Heart left ventricle (tissue), 16 donors: ENCODE measurements around the gene AGPAT4. TPM values are rescaled to one million over a fixed set of nuclear protein-coding genes. Genes with fewer than 3 reads are reported as not detected.

Experiments used
- ATAC-seq, 4 donors: fragments of 200-7000 bp; cut with Tn5 transposase; one replicate each; pipeline ENCODE4 v1.9.1; 2020 to 2022; ENCODE audit warnings: moderate library complexity in 4 of 4, mild to moderate bottlenecking in 3 of 4, moderate number of reproducible peaks in 1 of 4
- DNase-seq, 5 donors: peaks; one replicate each; pipeline ENCODE4 v3.0.0-alpha.2; 2020
- H3K27ac ChIP-seq, 12 donors: fragments of 200-600 bp; sonication (generic) in 4 of 12; one replicate each; pipeline versions ENCODE4 v1.5.0 to v1.8.0; 2016 to 2022; ENCODE audit warnings: mild to moderate bottlenecking in 2 of 12
- H3K27me3 ChIP-seq, 9 donors: fragments of 200-600 bp; sonication (generic) in 2 of 9; one replicate each; pipeline versions ENCODE4 v1.5.1 to v1.8.0; 2016 to 2022; ENCODE audit warnings: mild to moderate bottlenecking in 3 of 9
- H3K36me3 ChIP-seq, 9 donors: fragments of 200-600 bp; sonication (generic) in 2 of 9; one replicate each; pipeline versions ENCODE4 v1.5.0 to v1.8.0; 2018 to 2022; ENCODE audit warnings: mild to moderate bottlenecking in 2 of 9
- H3K4me1 ChIP-seq, 12 donors: fragments of 200-600 bp; sonication (generic) in 4 of 12; one replicate each; pipeline versions ENCODE4 v1.5.0 to v1.8.0; 2016 to 2022; ENCODE audit warnings: mild to moderate bottlenecking in 3 of 12
- H3K4me3 ChIP-seq, 12 donors: fragments of 200-600 bp; sonication (generic) in 4 of 12; one replicate each; pipeline versions ENCODE4 v1.5.0 to v1.8.0; 2017 to 2022; ENCODE audit warnings: mild to moderate bottlenecking in 9 of 12, moderate library complexity in 4 of 12
- H3K9me3 ChIP-seq, 12 donors: fragments of 200-600 bp; sonication (generic) in 4 of 12; one replicate each; pipeline versions ENCODE4 v1.5.0 to v1.8.0; 2016 to 2022; ENCODE audit warnings: mild to moderate bottlenecking in 1 of 12
- CTCF ChIP-seq, 12 donors: fragments of 200-600 bp; sonication (generic) in 4 of 12; IDR thresholded peaks; one replicate each; pipeline versions ENCODE4 v1.5.0 to v1.8.0; 2018 to 2022; ENCODE audit warnings: antibody characterized with exemption in 12 of 12, mild to moderate bottlenecking in 5 of 12
- POLR2A ChIP-seq, 2 donors: fragments of 450-650 bp; IDR thresholded peaks; one replicate each; pipeline ENCODE4 v1.6.1; 2017; ENCODE audit warnings: antibody characterized with exemption in 2 of 2, mild to moderate bottlenecking in 2 of 2, moderate library complexity in 2 of 2
- WGBS, 4 donors: extraction: QIAGEN DNeasy Blood & Tissue Kit in 2 of 4; methylation state at CpG; one replicate each; pipeline versions ENCODE4 v1.1.5 to v1.1.7; 2013 to 2018; 5-methylcytosine and 5-hydroxymethylcytosine counted together
- intact Hi-C, 10 donors: fragments of 100-400 bp; cut with DNase I; formaldehyde crosslinking; loops; one replicate each; pipeline versions ENCODE4 v1.11.1 to v1.14.2; 2022
- polyA plus RNA-seq, 2 donors: library from polyadenylated mRNA; stranded (reverse); fragments of 200-250 nt; gene quantifications; one replicate each; pipeline ENCODE4 v1.2.3, GENCODE V29; 2013
- total RNA-seq, 9 donors: library from RNA; depleted of rRNA in 2 of 9; stranded (reverse); fragments of >200 nt in 2 of 9; fragmentation: NEBNext Ultra II Directional in 3 of 9; extraction: Animal tissue kit (Norgen Biotek cat#: 25700) in 3 of 9; gene quantifications; one replicate each; pipeline versions ENCODE4 v1.1.0 to v1.2.4, GENCODE V29; 2016 to 2023
- donor health status: ischemic (EF 13 %, LVEDD 7.1; RV severe dilation, severe dysfunction).
- donor health status: healthy with polysubstance abuse.
- donor health status: DM: no; HTN: yes; CAD: no.
- donor health status: DM: no; HTN: no; CAD: no.
- donor health status: ischemic (EF 25% LVEDD 6.9; RV normal size, moderate dysfunction).
- donor health status: ischemic (EF 25% LVEDD 5.7; RV mildly dilated, moderate dysfunction).
- donor health status: healthy.
- donor health status: DM: yes; HTN: yes; CAD: no.
- donor health status: ischemic (EF 35%, LVEDD 5.7; RV mildly dilated, moderate dysfunction).
- donor health status: nonischemic (EF 11% LVEDD 7.7; RV severe dilation, severe dysfunction).
- donor health status: DM: yes; HTN: yes; CAD: no.
- donor health status: PGD.
- donor health status: ischemic (EF 29% LVEDD 5.4; RV normal size, mild dysfunction).
- donor health status: nonischemic (EF 23%, LVEDD 6.1; RV moderate dilation, normal function).

AGPAT4 gene
- total and polyA plus RNA-seq, 11 donors = 0.83 to 5.0 (median 1.8) TPM

- Histone ChIP-seq H3K27me3 (no peaks in the 10 kb centered on the region), H3K27ac (no peak overlapping the region), H3K4me3 (no peak overlapping the region), H3K9me3 (no peaks in the 10 kb centered on the region), H3K4me1 (no peaks in the 10 kb centered on the region), H3K36me3 (peaks cover 0 to 3% (median 0%) of the 10 kb centered on the region in 9 donors)
- no peak for DNase-seq
- WGBS, 4 donors = 86 to 95% (median 89%) methylated on average over 8 of the region's 8 CpGs
- TF ChIP-seq CTCF (IDR thresholded peaks at IDR 0.05) = no peak
- no peak for TF ChIP-seq POLR2A (IDR thresholded peaks at IDR 0.05)
- no peak for ATAC-seq
- intact Hi-C loops = no loop called here
Measured at GRCh38 chr6:161264181-161264580, 9.7 kb downstream of the AGPAT4 start.

- TF ChIP-seq CTCF (IDR thresholded peaks at IDR 0.05) (no peak), POLR2A (IDR thresholded peaks at IDR 0.05) (no peak)
- Histone ChIP-seq H3K27ac (no peak overlapping the region), H3K36me3 (peaks cover 0 to 3% (median 0%) of the 10 kb centered on the region in 9 donors), H3K27me3 (no peaks in the 10 kb centered on the region), H3K4me3 (no peak overlapping the region), H3K9me3 (no peaks in the 10 kb centered on the region), H3K4me1 (peaks cover 0 to 10% (median 0%) of the 10 kb centered on the region in 12 donors)
- 87 to 96% (median 93%) methylated on average over 3 of the region's 3 CpGs for WGBS, 4 donors
- DNase-seq = no peak
- intact Hi-C loops = no loop called here
- no peak for ATAC-seq
Measured at GRCh38 chr6:161261816-161262215, 12.0 kb downstream of the AGPAT4 start.

GRCh38 chr6:161261325-161261724, 12.5 kb downstream of the AGPAT4 start:
- ATAC-seq = no peak
- intact Hi-C loops = no loop called here
- WGBS, 4 donors = 77 to 90% (median 84%) methylated on average over 8 of the region's 8 CpGs

GRCh38 chr6:161259302-161259701, 14.6 kb downstream of the AGPAT4 start:
- 98 to 99% (median 98%) methylated on average over 8 of the region's 8 CpGs for WGBS, 4 donors
- intact Hi-C loops = no loop called here
- Histone ChIP-seq H3K27me3 (no peaks in the 10 kb centered on the region), H3K36me3 (peaks cover 0 to 3% (median 0%) of the 10 kb centered on the region in 9 donors), H3K27ac (no peak overlapping the region), H3K9me3 (no peaks in the 10 kb centered on the region), H3K4me3 (no peak overlapping the region), H3K4me1 (peaks cover 0 to 10% (median 4%) of the 10 kb centered on the region in 12 donors)
- no peak for ATAC-seq
- DNase-seq = no peak
- TF ChIP-seq CTCF (IDR thresholded peaks at IDR 0.05) (no peak), POLR2A (IDR thresholded peaks at IDR 0.05) (no peak)

More at GRCh38 chr6:161261325-161261724, 12.5 kb downstream of the AGPAT4 start:
- no peak overlapping the region for H3K4me3 ChIP-seq
- peaks cover 0 to 10% (median 0%) of the 10 kb centered on the region in 12 donors for H3K4me1 ChIP-seq
- DNase-seq = no peak
- no peaks in the 10 kb centered on the region for H3K9me3 ChIP-seq
- TF ChIP-seq POLR2A (IDR thresholded peaks at IDR 0.05) = no peak
- no peak for TF ChIP-seq CTCF (IDR thresholded peaks at IDR 0.05)
- peaks cover 0 to 3% (median 0%) of the 10 kb centered on the region in 9 donors for H3K36me3 ChIP-seq
- H3K27me3 ChIP-seq = no peaks in the 10 kb centered on the region
- H3K27ac ChIP-seq = no peak overlapping the region
